SKM-1 (cell line): ENCODE measurements around the gene SUPT5H.

Experiments used
- DNase-seq: peaks from one replicate; lab custom pipeline; 2025; ENCODE audit not compliant: unreplicated experiment; lab: John Stamatoyannopoulos, UW

SUPT5H gene

DNA sequence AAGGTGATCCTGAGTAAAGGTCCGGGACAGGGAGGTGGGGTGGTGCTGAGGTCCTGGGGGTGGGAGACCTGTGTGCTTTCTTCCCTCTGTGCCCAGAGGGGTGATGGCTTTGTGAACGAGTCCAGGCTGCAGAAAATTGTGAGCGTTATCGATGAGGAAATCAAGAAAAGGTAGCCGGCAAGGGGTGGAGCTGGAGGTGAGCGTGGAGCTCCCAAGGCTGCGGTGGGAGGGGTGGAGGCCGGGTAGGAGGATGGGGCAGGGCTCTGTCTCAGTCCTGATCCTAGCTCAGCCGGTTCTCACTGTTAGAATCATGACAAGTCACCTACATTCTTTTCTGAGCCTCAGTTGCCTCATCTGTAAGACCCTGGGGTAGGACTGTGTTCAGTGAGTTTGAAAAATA lies 73.6 kb downstream of the SUPT5H start:
- DNase-seq = no peak

DNA sequence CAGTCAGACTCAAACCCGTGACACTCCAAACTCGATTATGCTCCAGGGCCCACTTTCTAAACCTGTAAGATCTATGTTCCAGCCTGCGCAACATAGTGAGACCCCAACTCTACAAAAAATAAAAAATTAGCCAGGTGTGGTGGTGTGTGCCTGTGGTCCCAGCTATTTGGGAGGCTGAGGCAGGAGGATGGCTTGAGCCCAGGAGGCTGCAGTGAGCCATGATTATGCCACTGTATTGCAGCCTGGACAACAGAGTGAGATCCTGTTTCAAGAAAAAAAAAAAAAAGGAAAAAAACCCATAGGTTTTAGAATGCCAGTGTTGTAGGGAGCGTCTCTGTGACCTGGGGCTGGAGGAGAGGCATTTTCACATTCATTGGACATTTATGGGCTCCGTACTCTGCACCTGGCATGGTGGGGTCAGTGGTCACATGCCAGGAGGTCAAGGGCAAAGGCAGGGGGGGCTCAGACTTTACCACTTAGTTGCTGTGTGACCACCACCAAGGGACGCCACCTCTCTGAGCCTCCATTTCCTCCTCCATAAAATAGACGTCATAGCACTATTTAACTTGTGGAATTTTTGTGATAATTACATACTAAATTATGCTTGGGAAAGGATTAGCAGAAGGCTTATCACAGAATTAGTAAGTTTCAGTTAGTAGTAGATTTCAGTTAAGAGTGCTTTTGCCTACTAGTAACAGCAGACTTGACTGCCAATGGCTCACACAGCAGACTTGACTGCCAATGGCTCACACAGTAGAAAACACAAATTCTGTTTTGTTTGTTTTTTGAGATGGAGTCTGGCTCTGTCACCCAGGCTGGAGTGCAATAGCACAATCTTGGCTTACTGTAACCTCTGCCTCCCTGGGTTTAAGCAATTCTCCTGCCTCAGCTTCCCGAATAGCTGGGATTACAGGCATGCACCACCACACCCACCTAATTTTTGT lies 75.4 kb downstream of the SUPT5H start:
- no peak for DNase-seq

DNA sequence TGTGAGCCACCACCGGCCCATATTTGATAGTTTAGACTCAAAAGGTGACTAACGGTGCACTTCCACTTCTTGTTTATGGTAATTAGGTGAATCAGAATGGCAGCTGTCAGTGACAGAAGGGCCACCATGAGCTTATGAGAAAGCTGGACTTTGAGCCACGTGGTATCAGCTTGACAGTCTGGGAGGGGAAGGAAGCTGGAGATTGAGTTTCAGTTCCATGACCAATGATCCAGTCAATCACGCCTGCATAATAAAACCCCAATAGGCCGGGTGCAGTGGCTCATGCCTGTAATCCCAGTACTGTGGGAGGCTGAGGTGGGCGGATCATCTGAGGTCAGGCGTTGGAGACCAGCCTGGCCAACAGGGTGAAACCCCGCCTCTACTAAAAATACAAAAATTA lies 79.1 kb downstream of the SUPT5H start:
- no peak for DNase-seq

DNA sequence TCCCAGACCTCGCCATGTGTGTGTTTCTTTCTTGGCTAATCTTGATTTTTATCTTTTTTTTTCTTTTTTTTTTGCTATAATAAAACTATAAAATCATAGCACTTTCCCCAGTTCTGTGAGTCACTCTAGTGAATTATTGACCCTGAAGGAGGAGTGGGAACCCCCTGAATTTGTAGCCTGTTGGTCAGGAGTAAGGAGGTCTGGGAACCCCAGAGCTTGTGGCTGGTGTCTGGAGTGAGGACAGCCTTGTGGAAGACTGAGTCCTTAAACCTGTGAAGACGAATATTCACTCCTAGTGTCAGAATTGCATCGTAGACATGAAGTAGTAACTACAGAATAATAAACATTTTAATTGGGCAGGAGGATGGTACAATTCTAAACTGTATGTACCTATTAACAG lies 79.8 kb downstream of the SUPT5H start:
- no peak for DNase-seq
